Adrenal gland (tissue), 5 donors: ENCODE data around the gene PCDHGA5.

ENCODE experiments used
- CTCF ChIP-seq, 6 experiments: fragments of 450-650 bp in 4 of 6; fragments of 200-600 bp in 2 of 6; sonication (generic) in 1 of 6; IDR thresholded peaks; 1 replicate in 5 of 6; 2 replicates in 1 of 6; pipeline versions ENCODE4 v1.5.1 to v1.8.0; 2016 to 2021; ENCODE audit warnings: antibody characterized with exemption in 6 of 6, mild to moderate bottlenecking in 2 of 6, moderate library complexity in 1 of 6
- POLR2A ChIP-seq, 2 donors: fragments of 450-650 bp; IDR thresholded peaks; one replicate each; pipeline ENCODE4 v1.6.1; 2017; ENCODE audit warnings: antibody characterized with exemption in 2 of 2, mild to moderate bottlenecking in 2 of 2, moderate library complexity in 1 of 2
- donor health status: DM: no; HTN: no; CAD: no.

GRCh38 chr5:141399555-141400258 lies 35.7 kb downstream of the PCDHGA5 start:
- TF ChIP-seq CTCF (IDR thresholded peaks at IDR 0.05) (no peak), POLR2A (IDR thresholded peaks at IDR 0.05) (no peak)
